GM21447 (cell line): ENCODE measurements around the gene NOL4L.
"Not testable (repeated sequence)": the region's sequence is repeated elsewhere in the genome, so short reads cannot be mapped to it uniquely, and the experiment has no call there.

Experiments
- ATAC-seq: cut with Tn5 transposase; IDR thresholded peaks from one replicate; pipeline ENCODE4 v1.9.1; 2021; ENCODE audit not compliant: unreplicated experiment

The NOL4L gene

GRCh38 chr20:32512047-32512385 lies 73.1 kb downstream of the NOL4L start:
- no peak for ATAC-seq

GRCh38 chr20:32511358-32512046 lies 73.6 kb downstream of the NOL4L start:
- ATAC-seq = no peak

GRCh38 chr20:32510601-32511357 lies 74.4 kb downstream of the NOL4L start:
- no peak for ATAC-seq

GRCh38 chr20:32510120-32510600 lies 75.0 kb downstream of the NOL4L start:
- ATAC-seq = no peak

- ATAC-seq = no peak
Measured at GRCh38 chr20:32509639-32510066, 75.5 kb downstream of the NOL4L start.

- no peak for ATAC-seq
Measured at GRCh38 chr20:32508775-32509119, 76.4 kb downstream of the NOL4L start.

GRCh38 chr20:32507998-32508774 lies 76.9 kb downstream of the NOL4L start:
- no peak for ATAC-seq

GRCh38 chr20:32506721-32507120 lies 78.4 kb downstream of the NOL4L start:
- no peak for ATAC-seq

- ATAC-seq = no peak
Measured at GRCh38 chr20:32505723-32506473, 79.2 kb downstream of the NOL4L start.

GRCh38 chr20:32501709-32502108 lies 83.4 kb downstream of the NOL4L start:
- ATAC-seq = no peak

- no peak for ATAC-seq
Measured at GRCh38 chr20:32497589-32498224, 87.4 kb downstream of the NOL4L start.

GRCh38 chr20:32496811-32497533 lies 88.2 kb downstream of the NOL4L start:
- no peak for ATAC-seq

GRCh38 chr20:32495949-32496348 lies 89.2 kb downstream of the NOL4L start:
- no peak for ATAC-seq

- no peak for ATAC-seq
Measured at GRCh38 chr20:32495217-32495565, 89.9 kb downstream of the NOL4L start.

- ATAC-seq = no peak
Measured at GRCh38 chr20:32494483-32495216, 90.5 kb downstream of the NOL4L start.

- ATAC-seq = no peak
Measured at GRCh38 chr20:32493356-32493755, 91.8 kb downstream of the NOL4L start.

GRCh38 chr20:32491764-32492151 lies 93.4 kb downstream of the NOL4L start:
- not testable (repeated sequence) for ATAC-seq

GRCh38 chr20:32490942-32491763 lies 94.0 kb downstream of the NOL4L start:
- no peak for ATAC-seq
